NB4 (cell line): ENCODE measurements around the gene HSCB.
A peak's percentile ranks its signal among the peaks of the same experiment; 100 is the strongest.
"Not testable (repeated sequence)": the region's sequence is repeated elsewhere in the genome, so short reads cannot be mapped to it uniquely, and the experiment has no call there.

Experiments
- DNase-seq: peaks from one replicate; pipeline ENCODE4 v3.0.0; 2010; ENCODE audit warnings: low read depth
- H3K4me3 ChIP-seq: one replicate; pipeline ENCODE4 v1.5.1; 2011; ENCODE audit warnings: mild to moderate bottlenecking, low read depth, low read length, moderate library complexity
- CTCF ChIP-seq: IDR thresholded peaks from one replicate; pipeline ENCODE4 v1.5.1; 2012; ENCODE audit warnings: low read depth, low read length
- MAX ChIP-seq: IDR thresholded peaks from 2 replicates; pipeline ENCODE4 v1.6.1; 2011; ENCODE audit warnings: low read depth, low read length
- MYC ChIP-seq: IDR thresholded peaks from 2 replicates; pipeline ENCODE4 v1.6.1; 2011; ENCODE audit warnings: low read depth, low read length
- POLR2A ChIP-seq: IDR thresholded peaks from 2 replicates; pipeline ENCODE4 v1.6.1; 2011; ENCODE audit warnings: mild to moderate bottlenecking; ENCODE audit not compliant: insufficient read length; ENCODE audit errors: extremely low read depth

Gene HSCB

GRCh38 chr22:28741785-28742561, at the start of gene HSCB, which contains the start of gene CHEK2:
Gene HSCB (plus strand): TSS chr22:28742039. CDS start chr22:28742096, 57 bp downstream.
Gene CHEK2 (minus strand): TSS chr22:28741820. CDS start chr22:28734721, 7,099 bp downstream.
- H3K4me3 ChIP-seq = peak within 1 kb of the TSS; percentile 98
- peak; percentile 99 for DNase-seq
- peak; percentile 22 for TF ChIP-seq CTCF
- TF ChIP-seq MAX = no peak
- TF ChIP-seq POLR2A = peak; percentile 21
- peak; percentile 14; the same call in 1 of the 2 replicates for TF ChIP-seq MYC

GRCh38 chr22:28693041-28693760, 48.6 kb upstream of the HSCB start:
- H3K4me3 ChIP-seq, DNase-seq: not testable (repeated sequence)

GRCh38 chr22:28702891-28703290, 38.9 kb upstream of the HSCB start:
- no peak overlapping the region for H3K4me3 ChIP-seq
- TF ChIP-seq MYC = no peak
- TF ChIP-seq MAX = no peak
- no peak for TF ChIP-seq CTCF
- TF ChIP-seq POLR2A = no peak
- no peak for DNase-seq

- no peak overlapping the region for H3K4me3 ChIP-seq
- TF ChIP-seq POLR2A (no peak), MYC (no peak), MAX (no peak), CTCF (no peak)
- DNase-seq = no peak
These were observed 38.4 kb upstream of the HSCB start for GRCh38 chr22:28703436-28703835.

GRCh38 chr22:28706845-28707244, 35.0 kb upstream of the HSCB start:
- H3K4me3 ChIP-seq = no peak overlapping the region
- no peak for DNase-seq
- no peak for TF ChIP-seq MYC
- TF ChIP-seq POLR2A = no peak
- TF ChIP-seq CTCF = no peak
- TF ChIP-seq MAX = no peak

- H3K4me3 ChIP-seq = no peak overlapping the region
- DNase-seq = no peak
- no peak for TF ChIP-seq CTCF
- TF ChIP-seq POLR2A = no peak
These were observed 31.7 kb upstream of the HSCB start for GRCh38 chr22:28710107-28710506.
